ENCODE results near the gene FCSK.

The FCSK gene

DNA sequence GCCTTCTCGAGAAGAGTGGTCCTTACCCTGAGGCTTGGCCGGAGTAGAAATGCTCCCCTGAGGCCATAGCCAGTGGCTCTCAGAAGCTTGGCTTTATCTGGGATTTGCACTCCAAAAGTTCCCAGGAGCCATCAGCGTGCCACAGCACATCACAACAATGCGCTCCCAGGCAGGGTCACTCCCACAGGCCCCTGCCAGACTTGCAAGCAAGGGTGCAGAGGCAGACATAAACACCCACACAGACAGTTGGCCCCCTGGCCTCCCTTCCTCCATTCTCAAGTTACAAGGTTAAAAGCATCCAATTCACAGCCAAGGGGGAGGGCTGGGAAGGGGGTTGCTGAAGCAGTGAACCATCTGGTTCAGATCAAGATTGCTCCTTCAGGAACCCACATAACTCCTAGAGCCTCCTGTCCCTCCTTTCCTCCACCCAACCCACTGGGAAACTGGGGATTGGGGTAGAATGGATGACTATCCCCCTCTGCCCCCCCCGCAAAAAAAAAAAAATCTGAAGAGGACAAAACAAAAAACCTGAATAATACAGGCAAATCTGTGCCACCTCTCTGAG lies 17.3 kb upstream of the FCSK start:
- DNase-seq (ENCODE audit: extremely low spot score): no peak
- POLR2A ChIA-PET: interaction anchor here (0.7 kb wide), 1 partner anchor 12 kb away, joined by 5 read pairs; no protein-coding TSS in a partner anchor
- TF ChIP-seq, protein P1, sequence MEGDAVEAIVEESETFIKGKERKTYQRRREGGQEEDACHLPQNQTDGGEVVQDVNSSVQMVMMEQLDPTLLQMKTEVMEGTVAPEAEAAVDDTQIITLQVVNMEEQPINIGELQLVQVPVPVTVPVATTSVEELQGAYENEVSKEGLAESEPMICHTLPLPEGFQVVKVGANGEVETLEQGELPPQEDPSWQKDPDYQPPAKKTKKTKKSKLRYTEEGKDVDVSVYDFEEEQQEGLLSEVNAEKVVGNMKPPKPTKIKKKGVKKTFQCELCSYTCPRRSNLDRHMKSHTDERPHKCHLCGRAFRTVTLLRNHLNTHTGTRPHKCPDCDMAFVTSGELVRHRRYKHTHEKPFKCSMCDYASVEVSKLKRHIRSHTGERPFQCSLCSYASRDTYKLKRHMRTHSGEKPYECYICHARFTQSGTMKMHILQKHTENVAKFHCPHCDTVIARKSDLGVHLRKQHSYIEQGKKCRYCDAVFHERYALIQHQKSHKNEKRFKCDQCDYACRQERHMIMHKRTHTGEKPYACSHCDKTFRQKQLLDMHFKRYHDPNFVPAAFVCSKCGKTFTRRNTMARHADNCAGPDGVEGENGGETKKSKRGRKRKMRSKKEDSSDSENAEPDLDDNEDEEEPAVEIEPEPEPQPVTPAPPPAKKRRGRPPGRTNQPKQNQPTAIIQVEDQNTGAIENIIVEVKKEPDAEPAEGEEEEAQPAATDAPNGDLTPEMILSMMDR (IDR thresholded peaks at IDR 0.05; ENCODE audit: control extremely low read depth, extremely low read depth, low read depth, missing control alignments): no peak
- CTCF ChIA-PET: interaction anchor here (1.2 to 1.5 kb wide), 3 partner anchors 33 to 67 kb away, joined by 3 read pairs; no protein-coding TSS in a partner anchor

DNA sequence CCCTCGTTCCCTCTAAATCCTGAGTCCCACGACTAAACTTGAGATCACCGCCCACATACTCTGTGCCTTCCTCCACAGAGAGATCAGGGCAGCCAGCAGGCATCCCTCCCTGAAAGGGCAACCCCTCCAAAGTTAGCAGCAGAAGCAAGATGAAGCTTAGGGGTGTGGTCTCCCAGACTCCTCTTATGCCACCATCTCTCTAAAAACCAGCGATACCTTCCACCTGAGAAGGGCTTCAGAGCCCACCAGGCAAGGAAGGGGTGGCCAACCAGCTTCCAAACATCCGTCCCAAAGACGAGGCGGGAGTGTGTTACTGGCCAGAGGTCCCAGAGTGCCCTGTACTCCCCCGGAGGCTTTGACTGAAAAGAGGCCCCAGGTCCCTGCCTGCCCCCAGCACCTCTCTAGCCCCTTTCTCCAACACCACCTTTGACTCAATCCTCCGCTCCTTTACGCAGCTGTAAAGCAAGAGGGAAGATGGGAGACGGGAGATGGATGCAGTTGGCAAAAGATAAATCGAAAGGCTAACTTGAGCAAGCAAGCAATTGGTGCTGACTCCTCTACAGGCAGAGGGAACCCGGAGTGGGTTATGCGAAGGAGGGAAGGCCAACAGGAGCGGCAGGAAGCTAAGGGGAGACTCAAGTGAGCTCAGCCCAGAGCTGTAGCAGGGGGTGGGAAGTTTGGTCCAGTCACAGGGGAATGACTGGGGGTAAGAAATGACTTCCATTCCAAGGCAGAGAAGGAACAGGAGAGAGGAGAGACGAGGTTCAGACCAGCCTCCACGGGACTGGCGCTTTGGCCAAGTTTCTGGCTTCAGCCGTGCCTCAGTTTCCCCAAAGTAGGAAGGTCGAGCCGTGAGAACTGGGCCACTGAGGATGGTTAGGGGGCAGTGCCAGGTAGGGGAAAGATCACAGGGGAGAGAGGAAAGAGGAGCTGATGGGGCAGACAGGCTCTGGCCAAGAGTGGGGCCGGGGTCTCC lies 16.5 kb upstream of the FCSK start:
- TF ChIP-seq, protein P1 (IDR thresholded peaks at IDR 0.05; ENCODE audit: control extremely low read depth, extremely low read depth, low read depth, missing control alignments): no peak
- CTCF ChIA-PET: interaction anchor here (0.9 to 4.1 kb wide), 7 partner anchors 8 to 68 kb away, joined by 3 to 23 read pairs (median 3); partner anchors contain the start of gene FCSK
- no peak for DNase-seq (ENCODE audit: extremely low spot score)
- POLR2A ChIA-PET: interaction anchor here (0.6 to 1.4 kb wide), 4 partner anchors 16 to 91 kb away, joined by 3 read pairs; partner anchors contain the start of gene DDX19A

GRCh38 chr16:70438585-70438968 lies 15.8 kb upstream of the FCSK start:
- POLR2A ChIA-PET: interaction anchor here (0.6 to 1.4 kb wide), 5 partner anchors 17 to 92 kb away, joined by 3 read pairs; partner anchors contain the start of gene DDX19A
- CTCF ChIA-PET: interaction anchor here (1.1 to 4.1 kb wide), 5 partner anchors 9 to 46 kb away, joined by 3 to 23 read pairs (median 4); partner anchors contain the start of gene FCSK
- TF ChIP-seq, protein P1 (IDR thresholded peaks at IDR 0.05; ENCODE audit: control extremely low read depth, extremely low read depth, low read depth, missing control alignments): no peak
- DNase-seq (ENCODE audit: extremely low spot score): no peak

GRCh38 chr16:70438969-70439862 lies 15.2 kb upstream of the FCSK start, which contains the start of gene ST3GAL2:
TSS of gene ST3GAL2 (minus strand) at chr16:70439100. CDS start at chr16:70398530, 40,570 bp downstream.
- CTCF ChIA-PET: interaction anchor here (1.1 to 4.1 kb wide), 5 partner anchors 10 to 39 kb away, joined by 3 to 23 read pairs (median 4); partner anchors contain the start of gene FCSK
- POLR2A ChIA-PET: interaction anchor here (0.8 to 1.4 kb wide), 7 partner anchors 15 to 93 kb away, joined by 3 read pairs; partner anchors contain the start of gene DDX19A
- TF ChIP-seq, protein P1 (IDR thresholded peaks at IDR 0.05; ENCODE audit: control extremely low read depth, extremely low read depth, low read depth, missing control alignments): no peak
- DNase-seq (ENCODE audit: extremely low spot score): peak; percentile 96

DNA sequence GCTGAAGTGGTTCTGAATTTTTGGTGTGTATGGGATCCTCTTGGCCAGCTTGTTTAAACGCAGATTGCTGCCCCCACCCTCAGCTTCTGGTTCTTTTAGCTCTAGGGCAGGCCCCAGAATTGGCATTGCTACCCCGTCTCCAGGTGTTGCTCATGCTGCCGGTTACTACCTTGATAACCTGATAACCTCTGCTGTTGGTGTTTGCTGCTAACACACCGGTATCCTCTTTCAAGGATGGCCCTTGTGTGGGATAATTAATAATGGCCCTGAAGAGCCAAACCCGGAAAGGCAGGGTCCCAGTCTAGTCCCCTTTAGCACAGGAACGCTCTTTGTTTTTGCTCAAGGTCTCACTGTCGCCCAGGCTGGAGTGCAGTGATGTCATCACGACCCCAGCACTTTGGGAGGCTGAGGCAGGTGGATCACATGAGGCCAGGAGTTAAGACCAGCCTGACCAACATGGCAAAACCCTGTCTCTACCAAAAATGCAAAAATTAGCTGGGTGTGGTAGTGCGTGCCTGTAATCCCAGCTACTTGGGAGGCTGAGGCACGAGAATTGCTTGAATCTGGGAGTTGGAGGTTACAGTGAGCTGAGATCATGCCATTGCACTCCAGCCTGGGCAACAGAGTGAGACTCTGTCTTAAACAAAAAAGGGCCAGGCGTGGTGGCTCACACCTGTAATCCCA lies 14.2 kb upstream of the FCSK start:
- CTCF ChIA-PET: interaction anchor here (1.1 to 4.1 kb wide), 3 partner anchors 10 to 29 kb away, joined by 3 to 23 read pairs (median 6); partner anchors contain the start of gene FCSK
- no peak for DNase-seq (ENCODE audit: extremely low spot score)

More for the DNA sequence above, 14.2 kb upstream of the FCSK start:
- TF ChIP-seq, protein P1 (IDR thresholded peaks at IDR 0.05; ENCODE audit: control extremely low read depth, extremely low read depth, low read depth, missing control alignments): no peak
- POLR2A ChIA-PET: interaction anchor here (0.9 to 1.1 kb wide), 3 partner anchors 14 to 60 kb away, joined by 3 read pairs; no protein-coding TSS in a partner anchor
